ENCODE results near the gene NCLN.

Gene NCLN, protein sequence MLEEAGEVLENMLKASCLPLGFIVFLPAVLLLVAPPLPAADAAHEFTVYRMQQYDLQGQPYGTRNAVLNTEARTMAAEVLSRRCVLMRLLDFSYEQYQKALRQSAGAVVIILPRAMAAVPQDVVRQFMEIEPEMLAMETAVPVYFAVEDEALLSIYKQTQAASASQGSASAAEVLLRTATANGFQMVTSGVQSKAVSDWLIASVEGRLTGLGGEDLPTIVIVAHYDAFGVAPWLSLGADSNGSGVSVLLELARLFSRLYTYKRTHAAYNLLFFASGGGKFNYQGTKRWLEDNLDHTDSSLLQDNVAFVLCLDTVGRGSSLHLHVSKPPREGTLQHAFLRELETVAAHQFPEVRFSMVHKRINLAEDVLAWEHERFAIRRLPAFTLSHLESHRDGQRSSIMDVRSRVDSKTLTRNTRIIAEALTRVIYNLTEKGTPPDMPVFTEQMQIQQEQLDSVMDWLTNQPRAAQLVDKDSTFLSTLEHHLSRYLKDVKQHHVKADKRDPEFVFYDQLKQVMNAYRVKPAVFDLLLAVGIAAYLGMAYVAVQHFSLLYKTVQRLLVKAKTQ

DNA sequence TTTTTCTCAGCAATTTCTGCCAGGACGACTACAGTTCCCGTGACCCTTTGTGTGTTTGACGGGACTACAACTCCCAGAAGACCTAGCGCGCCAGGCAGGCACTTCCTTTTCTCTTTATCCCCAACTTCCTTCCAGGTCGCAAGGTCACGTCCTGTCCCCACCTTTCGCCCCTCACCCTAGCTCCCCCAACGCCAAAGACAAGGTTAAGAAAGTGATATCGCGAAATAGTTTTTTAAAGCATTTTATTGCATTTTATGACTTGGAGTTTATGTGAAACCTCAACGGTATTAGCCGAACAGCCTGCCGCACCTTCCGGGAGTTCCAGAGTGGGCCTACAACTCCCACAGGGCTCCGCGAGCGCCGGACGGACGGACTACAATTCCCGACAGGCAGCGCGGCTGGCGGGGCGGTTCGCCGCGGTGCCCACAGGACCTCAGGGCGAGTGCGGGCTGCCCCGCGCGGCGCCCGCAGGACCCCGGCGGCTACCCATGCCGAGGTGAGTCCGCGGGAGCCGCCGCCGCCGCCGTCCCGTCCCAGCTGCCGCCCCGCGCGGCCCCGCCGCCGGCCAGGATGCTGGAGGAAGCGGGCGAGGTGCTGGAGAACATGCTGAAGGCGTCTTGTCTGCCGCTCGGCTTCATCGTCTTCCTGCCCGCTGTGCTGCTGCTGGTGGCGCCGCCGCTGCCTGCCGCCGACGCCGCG, at the start of gene NCLN:
NCLN (plus strand) TSS at position 470 of the 699 bp plus-strand sequence; CDS start at position 571, 101 bp downstream.
- peak; percentile 88 to 93 for DNase-seq (ENCODE audit: low read depth in 1 of 2, low spot score in 1 of 2)

DNA sequence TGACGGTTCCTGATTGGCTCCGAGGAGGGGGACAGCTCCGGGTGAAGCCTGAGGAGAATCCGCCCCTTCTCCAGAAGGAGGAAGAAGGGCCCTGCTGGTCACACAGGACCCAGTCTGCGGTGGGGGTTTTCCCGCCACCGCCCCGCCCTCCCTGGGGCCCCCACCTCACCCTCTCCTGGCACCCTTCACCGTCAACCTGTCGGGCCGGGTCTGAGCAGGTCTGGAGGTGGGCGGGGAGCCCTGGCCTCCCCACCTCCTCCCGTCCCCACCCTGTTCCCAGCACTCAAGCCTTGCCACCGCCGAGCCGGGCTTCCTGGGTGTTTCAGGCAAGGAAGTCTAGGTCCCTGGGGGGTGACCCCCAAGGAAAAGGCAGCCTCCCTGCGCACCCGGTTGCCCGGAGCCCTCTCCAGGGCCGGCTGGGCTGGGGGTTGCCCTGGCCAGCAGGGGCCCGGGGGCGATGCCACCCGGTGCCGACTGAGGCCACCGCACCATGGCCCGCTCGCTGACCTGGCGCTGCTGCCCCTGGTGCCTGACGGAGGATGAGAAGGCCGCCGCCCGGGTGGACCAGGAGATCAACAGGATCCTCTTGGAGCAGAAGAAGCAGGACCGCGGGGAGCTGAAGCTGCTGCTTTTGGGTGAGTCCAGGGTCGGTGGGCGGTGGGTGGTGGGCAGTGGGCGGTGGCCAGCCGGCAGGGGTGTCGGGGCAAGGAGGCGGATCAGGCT, 49.6 kb upstream of the NCLN start, which contains the start of gene GNA15:
GNA15 (plus strand) TSS at position 73 of the 723 bp plus-strand sequence; CDS start at position 491, 418 bp downstream.
- DNase-seq (ENCODE audit: low read depth in 1 of 2, low spot score in 1 of 2), result no peak

GRCh38 chr19:3136684-3137055, 49.1 kb upstream of the NCLN start:
- DNase-seq (ENCODE audit: low read depth in 1 of 2, low spot score in 1 of 2), result no peak

DNA sequence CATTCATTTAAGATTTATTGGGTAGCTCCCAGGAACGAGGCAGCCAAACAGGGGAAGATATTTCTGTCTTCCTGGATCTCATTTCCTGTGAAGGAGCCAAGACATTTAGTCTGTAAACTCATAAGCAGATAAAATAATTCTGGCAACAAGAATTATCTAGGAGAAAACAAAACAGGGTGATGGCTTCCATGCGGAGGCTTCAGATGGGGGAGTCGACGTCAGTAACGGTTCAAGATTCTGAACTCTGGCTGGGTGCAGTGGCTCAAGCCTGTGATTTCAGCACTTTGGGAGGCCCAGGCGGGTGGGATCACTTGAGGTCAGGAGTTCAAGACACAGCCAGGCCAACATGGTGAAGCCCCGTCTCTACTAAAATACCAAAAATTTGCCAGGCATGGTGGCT, 48.6 kb upstream of the NCLN start:
- no peak for DNase-seq (ENCODE audit: low read depth in 1 of 2, low spot score in 1 of 2)

DNA sequence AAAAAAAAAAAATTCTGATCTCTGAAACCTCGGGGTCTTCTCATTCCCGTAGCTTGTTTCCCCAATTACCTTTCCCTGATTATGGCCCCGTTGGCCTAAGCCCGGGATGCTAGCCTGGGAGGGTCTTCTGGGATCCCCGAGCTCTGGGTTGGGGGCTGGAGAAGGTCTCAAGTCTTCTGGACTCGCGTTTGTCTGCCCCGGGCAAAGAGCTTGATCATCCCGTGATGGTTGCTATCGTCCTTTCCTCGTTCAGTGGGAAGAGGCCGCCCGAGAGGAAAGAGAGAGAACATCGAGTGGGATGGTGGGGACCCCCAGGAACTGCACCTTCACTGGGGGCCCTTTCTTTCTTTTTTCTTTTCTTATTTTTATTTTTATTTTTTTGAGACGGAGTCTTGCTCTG, 47.5 kb upstream of the NCLN start:
- no peak for DNase-seq (ENCODE audit: low read depth in 1 of 2, low spot score in 1 of 2)

- no peak for DNase-seq (ENCODE audit: low read depth in 1 of 2, low spot score in 1 of 2)
Measured at GRCh38 chr19:3140667-3141038, 45.1 kb upstream of the NCLN start.

DNA sequence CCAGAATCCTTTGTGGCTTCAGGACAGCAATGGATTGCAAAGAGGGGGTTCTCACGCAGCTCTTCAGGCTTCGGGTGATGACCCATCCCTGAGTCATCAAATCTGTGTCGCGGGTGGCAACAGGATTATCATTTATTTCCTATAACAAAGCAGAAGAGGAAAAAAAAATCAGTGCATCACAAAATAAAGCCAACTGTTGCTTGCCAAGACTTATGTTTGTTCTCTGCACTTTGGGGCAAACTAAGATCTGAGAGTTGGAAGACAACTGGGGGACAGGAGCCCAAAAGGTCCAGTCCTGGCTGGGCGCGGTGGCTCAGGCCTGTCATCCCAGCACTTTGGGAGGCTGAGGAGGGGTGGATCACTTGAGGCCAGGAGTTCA, 43.4 kb upstream of the NCLN start:
- DNase-seq (ENCODE audit: low read depth in 1 of 2, low spot score in 1 of 2), result no peak

DNA sequence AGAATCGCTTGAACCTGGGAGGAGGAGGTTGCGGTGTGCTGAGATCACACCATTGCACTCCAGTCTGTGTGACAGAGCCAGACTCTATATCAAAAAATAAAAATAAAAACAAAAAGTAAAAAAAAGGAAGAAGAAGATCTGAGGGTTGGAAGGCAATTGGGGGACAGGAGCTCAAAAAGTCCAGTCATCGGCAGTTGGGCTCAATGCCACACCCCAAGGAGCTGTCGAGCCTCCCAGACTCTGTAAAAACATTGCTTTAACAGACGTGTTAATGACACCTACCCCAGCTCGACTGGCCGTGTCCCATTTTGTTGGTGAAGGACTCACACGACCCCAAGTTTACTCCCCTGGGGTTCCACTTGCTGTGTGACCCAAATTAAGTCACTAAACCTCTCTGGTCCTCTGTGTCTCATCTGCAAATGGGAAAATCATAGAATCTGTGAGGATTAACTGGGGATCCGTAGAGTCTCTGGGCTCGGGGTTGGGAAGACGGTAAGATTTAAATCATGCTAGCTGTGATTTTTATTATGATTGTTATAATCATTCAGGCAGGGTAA, 42.9 kb upstream of the NCLN start:
- DNase-seq (ENCODE audit: low read depth in 1 of 2, low spot score in 1 of 2), result no peak

- no peak for DNase-seq (ENCODE audit: low read depth in 1 of 2, low spot score in 1 of 2)
Measured at GRCh38 chr19:3145909-3146676, 39.6 kb upstream of the NCLN start.

DNA sequence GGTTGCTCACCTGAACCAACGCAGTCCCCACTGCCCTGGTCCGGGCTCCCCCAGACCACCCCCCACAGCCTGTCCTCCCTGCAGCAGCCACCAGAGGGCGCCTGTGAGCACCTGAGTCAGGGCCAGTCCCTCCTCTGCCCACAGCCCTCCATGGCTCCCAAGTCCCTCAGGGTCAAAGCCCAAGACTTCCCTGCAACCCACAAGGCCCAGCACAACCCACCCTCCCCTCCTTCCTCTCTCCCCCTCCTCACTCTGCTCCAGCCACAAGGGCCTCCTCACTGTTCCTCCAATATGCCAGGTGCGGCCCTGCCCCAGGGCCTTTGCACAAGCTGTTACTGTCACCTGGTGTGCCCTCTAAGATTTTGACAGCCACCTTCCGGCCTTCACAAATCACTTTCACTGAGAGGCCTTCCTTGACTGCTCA, 39.0 kb upstream of the NCLN start:
- DNase-seq (ENCODE audit: low read depth in 1 of 2, low spot score in 1 of 2), result peak; percentile 61 to 69

DNA sequence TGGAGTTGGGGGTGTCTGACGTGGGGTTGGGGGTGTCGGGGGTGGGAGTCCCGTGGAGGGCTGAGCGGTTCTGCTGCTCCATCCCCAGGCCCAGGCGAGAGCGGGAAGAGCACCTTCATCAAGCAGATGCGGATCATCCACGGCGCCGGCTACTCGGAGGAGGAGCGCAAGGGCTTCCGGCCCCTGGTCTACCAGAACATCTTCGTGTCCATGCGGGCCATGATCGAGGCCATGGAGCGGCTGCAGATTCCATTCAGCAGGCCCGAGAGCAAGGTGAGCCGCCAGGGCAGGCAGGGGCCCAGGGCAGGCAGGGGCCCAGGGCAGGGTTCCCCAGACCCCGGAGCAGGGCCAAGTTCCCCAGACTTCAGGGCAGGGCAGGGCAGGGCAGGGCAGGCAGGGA, 37.2 kb upstream of the NCLN start:
- no peak for DNase-seq (ENCODE audit: low read depth in 1 of 2, low spot score in 1 of 2)

DNA sequence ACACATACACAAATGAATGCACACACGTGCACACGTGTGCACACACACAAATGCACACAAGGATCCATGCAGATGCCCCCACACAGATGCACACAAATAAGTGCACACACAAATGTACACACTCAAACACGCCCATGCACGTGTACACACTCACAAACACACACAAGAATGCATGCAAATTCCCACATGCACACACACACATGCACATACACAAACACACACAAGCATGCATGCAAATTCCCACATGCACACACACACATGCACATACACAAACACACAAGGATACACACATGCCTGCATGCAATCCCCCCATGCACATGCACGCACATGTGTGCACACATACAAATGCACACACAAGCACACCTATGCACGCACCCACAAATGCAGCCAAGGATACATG, 36.6 kb upstream of the NCLN start:
- DNase-seq (ENCODE audit: low read depth in 1 of 2, low spot score in 1 of 2), result no peak

DNA sequence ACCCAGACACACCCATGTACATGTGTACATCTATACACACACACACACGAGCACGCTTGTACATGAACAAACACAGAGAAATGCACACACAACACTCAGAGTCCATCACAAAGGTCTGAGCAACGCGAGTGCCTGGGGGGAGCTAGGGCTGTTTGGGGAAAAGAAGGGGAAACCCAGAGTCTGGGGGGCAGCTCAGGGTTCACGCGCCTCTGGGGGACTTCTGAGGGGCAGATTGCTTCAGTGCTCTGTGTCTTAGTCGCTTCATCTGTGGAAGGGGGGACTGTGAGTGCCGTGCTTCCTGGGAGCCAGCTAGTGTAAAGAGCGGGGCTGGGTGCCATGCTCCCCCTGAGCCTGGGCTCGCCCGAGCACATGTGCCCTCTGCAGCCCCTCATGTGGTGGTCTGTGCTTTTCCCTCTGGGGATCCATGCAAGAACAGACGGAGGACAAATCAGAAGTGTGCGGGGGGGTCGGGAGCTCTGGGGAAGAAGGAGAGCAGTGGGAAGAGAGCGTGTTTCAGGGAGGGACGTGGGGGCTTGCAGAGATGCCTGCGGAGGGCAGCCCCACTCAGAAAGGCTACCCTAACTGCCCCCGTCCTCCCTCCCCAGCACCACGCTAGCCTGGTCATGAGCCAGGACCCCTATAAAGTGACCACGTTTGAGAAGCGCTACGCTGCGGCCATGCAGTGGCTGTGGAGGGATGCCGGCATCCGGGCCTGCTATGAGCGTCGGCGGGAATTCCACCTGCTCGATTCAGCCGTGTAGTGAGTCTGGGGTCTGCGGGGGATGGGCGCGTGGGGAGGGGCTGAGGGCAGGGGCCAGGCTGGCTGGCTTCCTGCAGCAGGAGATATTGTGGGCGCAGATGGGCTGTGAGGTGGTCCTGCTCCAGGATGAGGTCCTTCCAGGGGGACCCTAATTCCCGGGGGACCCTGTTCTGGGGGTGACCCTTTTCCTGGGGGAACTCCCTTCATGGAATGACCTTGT, 35.9 kb upstream of the NCLN start:
- DNase-seq (ENCODE audit: low read depth in 1 of 2, low spot score in 1 of 2), result no peak

- no peak for DNase-seq (ENCODE audit: low read depth in 1 of 2, low spot score in 1 of 2)
Measured at GRCh38 chr19:3150739-3151329, 34.9 kb upstream of the NCLN start.

- no peak for DNase-seq (ENCODE audit: low read depth in 1 of 2, low spot score in 1 of 2)
Measured at GRCh38 chr19:3151563-3152418, 33.9 kb upstream of the NCLN start.

- no peak for DNase-seq (ENCODE audit: low read depth in 1 of 2, low spot score in 1 of 2)
Measured at GRCh38 chr19:3152419-3152780, 33.3 kb upstream of the NCLN start.

DNA sequence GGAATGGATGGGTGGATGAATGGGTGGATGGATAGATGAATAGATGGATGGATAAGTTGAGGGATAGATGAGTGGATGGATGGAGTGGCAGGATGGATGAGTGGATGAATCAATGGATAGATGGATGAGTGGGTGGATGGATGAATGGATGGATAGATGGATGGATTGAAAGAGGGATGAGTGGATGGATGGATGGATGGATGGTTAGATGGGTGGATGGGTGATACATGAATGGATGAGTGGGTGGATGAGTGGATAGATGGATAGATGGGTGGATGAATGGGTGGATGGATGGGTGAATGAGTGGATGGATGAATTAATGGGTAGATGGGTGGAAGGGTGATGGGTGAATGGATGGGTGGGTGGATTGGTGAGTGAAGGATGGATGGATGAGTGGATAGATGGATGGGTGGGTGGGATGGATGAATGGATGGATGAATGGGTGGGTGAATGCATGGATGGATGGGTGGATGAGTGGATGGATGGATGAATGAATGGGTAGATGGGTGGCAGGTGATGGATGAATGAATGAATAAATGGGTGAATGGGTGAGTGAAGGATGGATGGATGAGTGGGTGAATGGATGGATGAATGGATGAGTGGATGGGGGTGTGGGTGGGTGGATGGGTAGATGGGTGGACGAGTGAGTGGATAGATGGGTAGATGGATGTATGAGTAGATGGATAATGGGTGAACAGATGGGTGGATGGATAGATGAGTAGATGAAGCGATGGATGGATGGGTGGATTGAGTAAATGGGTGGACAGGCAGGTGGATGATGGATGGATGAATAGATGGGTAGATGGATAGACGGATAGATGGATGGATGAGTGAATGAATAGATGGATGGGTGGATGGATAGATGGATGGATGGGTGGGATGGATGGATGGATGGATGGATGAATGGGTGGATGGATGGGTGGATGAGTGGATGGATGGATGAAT, 32.2 kb upstream of the NCLN start:
- no peak for DNase-seq (ENCODE audit: low read depth in 1 of 2, low spot score in 1 of 2)
